ENCODE measurements around the gene FAM111A.

DNA sequence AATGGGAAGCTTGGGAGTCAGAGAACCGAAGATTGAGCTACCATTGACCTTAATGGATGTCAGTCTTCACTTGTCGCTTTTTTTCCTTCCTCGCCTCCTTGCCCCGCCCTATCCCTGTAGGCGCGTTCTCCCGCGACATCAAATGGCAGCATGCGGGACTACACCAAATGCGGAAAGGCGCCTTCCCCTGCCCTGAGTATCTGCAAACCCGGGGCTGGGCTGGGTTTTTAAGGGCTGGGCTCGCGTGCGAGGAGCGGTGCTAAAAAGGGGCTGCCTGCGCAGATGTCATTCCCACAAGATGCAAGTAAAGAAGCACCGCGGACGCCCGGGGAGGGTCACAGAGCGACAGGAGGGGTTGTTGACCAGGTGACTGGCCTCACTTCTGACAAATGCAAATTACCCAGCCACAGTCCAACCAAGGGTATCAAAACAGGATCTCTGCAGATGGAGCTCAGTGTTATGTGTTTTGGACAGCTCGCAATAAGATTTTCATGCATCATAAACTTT is 40.3 kb upstream of the FAM111A start:
- TF ChIP-seq, protein P1, sequence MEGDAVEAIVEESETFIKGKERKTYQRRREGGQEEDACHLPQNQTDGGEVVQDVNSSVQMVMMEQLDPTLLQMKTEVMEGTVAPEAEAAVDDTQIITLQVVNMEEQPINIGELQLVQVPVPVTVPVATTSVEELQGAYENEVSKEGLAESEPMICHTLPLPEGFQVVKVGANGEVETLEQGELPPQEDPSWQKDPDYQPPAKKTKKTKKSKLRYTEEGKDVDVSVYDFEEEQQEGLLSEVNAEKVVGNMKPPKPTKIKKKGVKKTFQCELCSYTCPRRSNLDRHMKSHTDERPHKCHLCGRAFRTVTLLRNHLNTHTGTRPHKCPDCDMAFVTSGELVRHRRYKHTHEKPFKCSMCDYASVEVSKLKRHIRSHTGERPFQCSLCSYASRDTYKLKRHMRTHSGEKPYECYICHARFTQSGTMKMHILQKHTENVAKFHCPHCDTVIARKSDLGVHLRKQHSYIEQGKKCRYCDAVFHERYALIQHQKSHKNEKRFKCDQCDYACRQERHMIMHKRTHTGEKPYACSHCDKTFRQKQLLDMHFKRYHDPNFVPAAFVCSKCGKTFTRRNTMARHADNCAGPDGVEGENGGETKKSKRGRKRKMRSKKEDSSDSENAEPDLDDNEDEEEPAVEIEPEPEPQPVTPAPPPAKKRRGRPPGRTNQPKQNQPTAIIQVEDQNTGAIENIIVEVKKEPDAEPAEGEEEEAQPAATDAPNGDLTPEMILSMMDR (IDR thresholded peaks at IDR 0.05), result peak in 1 of 3 experiments; percentile 17
- no peak for TF ChIP-seq POLR2A (IDR thresholded peaks at IDR 0.05)
